CD4-positive, alpha-beta T cell treated with Interleukin-17A for 1 hour (primary cell): ENCODE measurements around the gene KBTBD2.
A peak's percentile ranks its signal among the peaks of the same experiment; 100 is the strongest.
"Not testable (repeated sequence)": the region's sequence is repeated elsewhere in the genome, so short reads cannot be mapped to it uniquely, and the experiment has no call there.

Experiments
- DNase-seq: peaks from one replicate; pipeline ENCODE4 v3.0.0-alpha.2; 2020

The KBTBD2 gene

DNA sequence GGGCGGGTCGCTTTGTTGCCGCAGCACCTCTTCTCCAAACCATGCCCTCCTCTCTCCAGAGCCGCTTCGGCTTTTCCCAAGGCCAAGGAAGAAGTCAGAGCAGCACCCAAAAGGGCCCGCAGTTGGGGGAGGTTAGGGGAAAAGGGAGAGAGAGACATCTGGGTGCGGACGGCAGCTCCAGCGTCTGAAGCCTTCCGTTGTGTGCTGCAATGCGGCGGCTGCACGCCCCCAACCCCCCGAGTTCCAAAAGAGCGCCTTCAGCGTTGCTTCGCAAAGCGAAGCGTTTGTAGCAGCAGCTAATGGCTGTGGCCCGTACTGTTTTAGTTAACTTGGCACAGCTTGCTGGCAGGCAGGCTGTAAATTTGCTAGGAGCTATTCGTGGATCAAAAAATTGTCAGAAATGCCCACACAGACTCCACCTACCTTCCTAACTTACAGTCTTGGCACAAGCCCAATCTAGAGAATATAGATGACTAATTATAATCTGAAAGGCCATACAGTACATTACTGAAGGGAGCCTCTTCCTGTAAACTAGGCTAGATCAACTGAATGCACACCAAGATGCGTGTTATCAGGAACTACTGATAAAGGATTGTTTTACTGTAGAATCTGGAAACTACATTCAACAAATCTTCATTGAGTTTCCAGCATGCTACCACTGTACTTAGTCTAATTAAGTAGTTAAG lies 1.1 kb upstream of the KBTBD2 start:
- peak; percentile 69 for DNase-seq

DNA sequence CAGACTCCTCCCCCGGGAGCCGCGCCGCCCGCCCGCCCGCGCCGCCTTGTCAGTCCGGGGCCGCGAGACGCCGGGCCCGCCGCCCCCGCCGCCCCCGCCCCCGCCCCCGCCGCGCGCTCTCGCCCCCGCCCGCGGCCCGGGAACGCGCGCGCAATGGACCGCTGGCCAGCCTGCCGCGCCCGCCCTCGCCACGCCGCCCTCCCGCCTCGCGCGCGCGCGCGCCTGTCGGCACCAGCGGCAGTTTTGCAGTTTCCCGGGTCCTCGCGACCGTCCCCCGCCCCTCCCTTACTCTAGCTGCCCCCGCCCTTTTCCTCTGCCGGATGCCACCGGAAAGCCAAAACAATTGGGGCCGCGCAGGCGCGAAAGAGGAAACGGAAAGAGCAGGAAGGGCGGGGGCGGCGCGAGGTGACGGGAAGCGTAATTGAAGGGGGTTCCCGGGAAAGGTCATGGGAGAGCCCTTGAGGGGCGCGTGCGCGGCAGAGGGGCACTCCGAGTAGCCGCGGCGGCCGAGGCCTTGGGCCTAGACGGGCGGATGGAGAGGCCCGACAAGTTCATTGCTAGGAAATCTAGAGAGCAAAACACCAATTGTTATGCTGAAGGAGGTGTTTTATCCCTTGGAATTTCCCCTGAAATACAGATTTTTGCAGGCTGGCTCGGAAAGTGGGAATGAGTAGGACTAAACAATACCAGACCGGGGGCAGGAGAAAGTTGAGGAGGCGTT lies 400 bp upstream of the KBTBD2 start:
- peak; percentile 99 for DNase-seq

DNA sequence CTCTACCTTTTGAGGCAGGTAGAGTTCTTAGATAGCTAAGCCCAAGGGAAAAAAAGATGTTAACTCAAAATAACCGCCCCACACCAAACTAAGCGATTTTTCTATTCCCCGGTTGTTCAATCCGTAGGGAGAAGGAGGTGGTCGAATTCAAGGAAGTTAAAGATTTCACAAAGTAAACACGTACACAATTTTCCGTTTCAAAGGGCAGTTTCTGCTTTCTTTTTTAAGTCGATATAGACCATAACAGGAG lies 842 bp downstream of the KBTBD2 start:
- DNase-seq = no peak

DNA sequence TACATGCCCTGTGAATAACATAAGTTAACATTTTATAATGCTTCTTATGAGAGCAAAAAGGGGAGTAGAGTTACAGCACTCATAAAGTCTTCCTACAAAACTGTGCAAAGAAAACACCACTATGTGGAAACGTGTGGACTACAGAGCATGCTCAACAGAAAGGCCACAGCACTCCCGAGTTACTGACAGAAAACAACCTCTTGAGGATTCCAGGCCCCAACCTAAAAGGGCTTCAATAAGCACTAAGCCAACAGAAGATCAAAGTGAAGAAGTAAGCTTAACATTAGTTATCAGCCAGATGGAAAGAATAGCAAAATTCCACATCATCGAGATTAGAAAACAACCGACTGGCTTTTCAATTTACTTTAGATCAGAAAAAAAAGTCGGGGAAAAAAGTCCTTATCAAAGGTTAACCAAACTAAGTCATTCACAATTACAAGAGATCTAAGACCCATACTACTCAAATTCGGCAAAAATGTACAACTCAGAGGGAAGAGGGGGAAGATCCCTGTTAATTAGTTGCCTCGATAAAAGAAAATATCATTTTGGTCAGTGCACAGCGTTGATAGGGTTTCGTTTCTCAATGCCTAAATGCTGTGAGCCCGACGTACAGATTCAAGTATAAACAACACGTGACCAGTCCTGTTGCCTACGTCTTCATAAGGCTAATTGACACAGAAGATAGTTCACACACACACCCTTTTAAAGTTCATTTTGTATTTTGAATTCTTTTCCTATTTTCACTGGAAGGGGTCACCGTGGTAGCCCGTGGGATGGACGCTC lies 1.4 kb downstream of the KBTBD2 start:
- DNase-seq = peak; percentile 83

DNA sequence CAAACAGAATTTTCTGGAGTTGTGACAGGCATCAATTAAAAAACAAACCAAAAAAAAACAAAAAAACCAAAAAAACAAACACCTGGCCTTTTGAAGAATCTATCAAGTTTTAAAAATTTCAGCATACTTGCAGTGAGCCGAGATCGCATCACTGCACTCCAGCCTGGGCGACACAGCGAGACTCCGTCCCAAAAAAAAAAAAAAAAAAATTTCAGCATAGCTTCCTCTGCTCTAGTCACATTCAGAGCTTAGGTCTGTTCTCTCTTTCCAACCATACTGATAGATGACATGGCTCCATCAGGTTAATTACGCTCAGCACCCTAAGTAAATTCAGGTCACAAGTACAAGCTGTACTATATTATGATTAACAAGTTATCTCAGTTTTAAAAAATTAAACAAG lies 3.1 kb downstream of the KBTBD2 start:
- DNase-seq = no peak

DNA sequence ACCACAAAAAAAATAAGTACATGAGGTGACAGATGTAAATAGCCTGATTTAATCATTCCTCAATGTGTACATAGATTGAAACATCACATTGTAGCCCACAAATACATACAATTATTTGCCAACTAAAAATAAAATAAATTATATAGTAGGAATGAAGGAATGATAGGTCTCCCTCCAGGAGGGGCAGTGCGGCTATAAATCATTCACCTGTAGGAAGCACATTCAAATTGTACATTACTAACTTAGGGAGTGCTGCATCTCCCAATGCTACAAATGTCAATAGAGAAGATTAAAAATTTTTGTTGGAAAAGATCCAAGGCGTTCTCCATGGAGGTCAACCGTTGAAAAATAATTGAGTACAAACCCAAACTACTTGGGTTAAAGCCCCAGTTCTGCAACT lies 4.2 kb downstream of the KBTBD2 start:
- no peak for DNase-seq

DNA sequence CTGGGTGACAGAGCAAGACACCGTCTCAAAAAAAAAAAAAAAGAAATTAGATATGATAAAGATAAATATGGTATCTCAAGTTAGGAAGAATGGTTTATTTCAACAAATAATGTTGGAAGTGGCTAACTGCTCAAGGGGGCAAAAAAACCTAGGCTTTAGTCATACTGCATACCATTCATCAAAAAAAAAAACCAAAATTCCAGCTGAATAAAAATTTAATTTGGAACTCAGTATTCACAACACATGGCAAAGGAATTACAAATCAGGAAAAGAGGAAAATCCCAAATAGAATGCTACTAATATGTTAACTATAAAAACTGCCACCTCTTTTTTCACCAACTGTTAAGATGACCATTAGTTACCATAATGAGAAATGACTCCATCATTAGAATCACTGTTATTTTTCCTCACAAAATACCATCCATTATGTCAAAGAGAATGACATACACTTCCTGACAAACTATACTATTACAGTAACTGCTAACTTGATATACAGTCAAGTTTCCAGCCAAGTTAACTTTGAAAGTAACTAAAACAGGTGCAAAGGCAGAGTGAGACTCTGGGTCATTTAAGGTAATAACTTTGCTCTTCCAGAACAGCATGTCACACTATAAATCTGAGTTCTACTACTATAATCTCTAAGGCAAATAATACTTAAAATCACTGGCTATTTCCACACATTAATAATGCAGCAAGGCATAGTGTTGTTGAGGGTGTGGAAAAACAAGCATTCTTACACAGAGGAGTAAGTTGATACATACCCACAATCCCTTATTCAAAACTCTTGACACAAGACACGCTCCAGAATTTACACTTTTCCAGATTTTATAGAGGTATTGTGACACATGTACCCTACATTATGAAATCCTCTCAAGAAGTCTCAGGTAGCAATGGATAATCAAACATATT lies 10.2 kb downstream of the KBTBD2 start:
- no peak for DNase-seq

DNA sequence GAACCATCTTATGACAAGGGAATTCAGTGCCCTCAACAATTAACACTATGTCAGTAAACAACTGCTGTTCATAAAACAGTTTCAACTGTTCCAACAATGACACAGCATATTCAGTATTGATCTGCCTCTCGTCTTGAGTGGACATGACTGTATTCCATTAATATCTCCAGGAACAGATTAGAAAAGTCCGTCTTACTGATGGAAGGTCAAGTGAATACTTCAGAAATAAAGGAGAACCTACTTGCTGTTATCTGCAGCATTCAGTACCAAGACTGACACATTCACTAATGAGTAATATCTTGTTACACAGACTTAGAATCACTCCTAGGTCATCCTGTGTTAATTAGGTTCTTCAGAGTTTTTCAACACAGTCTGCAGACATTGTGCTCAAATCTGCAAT lies 12.1 kb downstream of the KBTBD2 start:
- DNase-seq = no peak

DNA sequence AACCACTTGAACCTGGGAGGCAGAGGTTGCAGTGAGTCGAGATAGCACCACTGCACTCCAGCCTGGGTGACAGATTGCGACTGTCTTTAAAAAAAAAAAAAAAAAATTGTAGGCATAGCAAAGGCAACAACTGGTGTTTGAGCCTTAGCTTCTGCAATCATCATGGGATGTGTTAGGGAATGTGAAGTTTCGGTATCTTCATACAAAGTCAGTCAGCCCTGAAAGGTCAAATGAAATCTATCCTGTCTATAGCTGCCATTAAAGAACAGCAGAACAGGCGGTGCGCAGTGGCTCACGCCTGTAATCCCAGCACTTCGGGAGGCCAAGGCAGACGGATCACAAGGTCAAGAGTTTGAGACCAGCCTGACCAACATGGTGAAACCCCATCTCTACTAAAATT lies 13.5 kb downstream of the KBTBD2 start:
- not testable (repeated sequence) for DNase-seq

DNA sequence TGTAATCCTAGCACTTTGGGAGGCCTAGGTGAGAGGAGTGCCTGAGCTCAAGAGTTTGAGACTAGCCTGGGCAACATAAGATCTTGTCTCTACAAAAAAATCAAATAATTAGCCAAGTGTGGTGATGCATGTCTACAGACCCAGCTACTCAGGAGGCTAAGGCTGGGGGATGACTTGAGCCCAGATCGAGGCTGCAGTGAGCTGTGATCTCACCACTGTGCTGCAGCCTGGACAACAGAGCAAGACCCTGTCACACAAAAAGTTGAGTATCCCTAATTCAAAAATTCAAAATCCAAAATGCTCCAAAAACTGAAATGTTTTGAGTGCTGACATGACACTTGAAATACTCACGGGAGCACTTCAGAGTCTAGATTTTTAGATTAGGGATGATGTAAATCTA lies 19.1 kb downstream of the KBTBD2 start:
- no peak for DNase-seq

DNA sequence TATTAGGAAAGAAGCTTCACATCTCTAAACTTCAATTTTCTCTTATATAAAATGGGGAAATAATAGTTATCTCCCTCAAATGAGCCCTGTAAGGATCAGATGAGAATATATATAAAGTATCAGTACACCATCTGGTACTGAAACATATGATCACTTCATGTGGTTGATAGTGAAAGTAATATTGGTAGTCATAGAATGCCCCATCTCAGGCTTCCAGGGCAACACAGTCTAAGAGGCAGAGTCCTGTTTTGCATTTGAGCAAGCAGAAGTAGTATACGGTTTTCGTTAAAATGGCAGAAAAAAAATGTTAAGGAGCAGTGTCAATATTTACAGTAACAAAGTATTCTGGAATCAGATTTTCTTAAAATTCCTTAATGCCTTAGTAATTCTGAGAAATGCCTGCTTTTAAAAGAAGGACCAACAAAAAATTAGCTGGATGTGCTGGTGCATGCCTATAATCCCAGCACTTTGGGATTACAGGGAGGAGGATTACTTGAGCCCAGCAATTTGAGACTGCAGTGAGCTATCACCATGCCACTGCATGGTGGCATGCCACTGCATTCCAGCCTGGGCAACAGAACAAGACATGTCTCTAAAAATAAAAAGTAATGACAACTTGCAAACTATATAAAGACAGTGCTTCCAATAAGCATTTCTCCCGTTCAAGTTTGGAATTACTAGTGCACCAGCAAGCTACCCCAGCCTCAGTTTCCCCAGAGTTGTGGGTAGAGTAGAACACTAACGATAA lies 19.8 kb downstream of the KBTBD2 start:
- no peak for DNase-seq

DNA sequence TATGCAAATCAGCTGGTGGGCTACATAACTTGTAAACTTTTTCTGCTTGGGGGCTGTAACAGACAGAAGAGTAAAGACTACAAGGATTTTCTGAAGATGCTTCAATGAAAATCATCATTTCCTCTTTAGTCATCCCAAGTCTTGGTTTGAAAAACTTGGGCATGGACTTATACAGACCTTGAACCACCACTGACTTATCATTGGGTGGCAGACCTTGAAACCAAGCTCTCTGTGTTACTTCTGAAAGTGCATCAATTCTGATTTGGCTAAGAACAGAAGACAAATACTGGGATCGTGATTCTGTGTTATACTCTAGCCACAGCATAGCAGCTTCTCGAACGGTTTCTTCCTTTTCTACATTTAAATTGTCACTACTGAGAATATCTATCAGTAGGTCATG lies 21.3 kb downstream of the KBTBD2 start:
- no peak for DNase-seq

DNA sequence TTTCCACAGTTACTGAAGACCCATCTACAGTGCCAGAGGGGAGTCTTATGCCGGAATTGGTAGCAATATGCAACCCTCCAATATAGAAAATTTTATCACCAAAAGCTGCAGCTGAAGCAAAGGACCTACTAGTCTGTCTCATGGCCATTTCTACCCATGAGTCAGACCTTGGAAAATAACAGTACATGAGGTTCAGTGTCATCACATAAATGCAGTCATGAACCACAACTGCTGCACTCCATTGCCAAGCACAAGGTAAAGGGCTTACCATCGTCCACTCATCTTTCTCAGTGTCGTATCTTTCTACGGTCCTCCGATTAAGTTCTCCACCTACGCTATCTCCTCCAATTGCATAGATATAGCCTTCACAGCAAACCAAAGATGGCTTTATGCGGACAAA lies 21.8 kb downstream of the KBTBD2 start:
- DNase-seq = no peak

DNA sequence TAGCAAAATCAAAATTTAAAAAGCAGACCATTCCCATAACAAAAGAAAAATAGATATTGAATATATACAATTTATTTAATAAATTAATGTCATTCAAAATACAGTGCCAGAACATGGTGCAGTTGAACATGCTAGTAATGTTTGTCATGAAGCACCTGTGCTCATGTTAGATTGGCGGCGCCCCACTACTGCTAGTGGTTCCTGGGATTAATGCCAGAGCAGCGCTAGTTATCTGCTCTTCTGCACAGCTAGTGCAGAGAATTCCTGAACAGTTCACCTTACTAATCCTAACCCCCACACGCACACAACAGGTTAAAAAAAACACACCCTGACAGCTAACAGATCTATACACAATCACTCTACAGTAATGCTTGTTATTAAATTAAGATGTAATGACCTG lies 23.4 kb downstream of the KBTBD2 start:
- no peak for DNase-seq

DNA sequence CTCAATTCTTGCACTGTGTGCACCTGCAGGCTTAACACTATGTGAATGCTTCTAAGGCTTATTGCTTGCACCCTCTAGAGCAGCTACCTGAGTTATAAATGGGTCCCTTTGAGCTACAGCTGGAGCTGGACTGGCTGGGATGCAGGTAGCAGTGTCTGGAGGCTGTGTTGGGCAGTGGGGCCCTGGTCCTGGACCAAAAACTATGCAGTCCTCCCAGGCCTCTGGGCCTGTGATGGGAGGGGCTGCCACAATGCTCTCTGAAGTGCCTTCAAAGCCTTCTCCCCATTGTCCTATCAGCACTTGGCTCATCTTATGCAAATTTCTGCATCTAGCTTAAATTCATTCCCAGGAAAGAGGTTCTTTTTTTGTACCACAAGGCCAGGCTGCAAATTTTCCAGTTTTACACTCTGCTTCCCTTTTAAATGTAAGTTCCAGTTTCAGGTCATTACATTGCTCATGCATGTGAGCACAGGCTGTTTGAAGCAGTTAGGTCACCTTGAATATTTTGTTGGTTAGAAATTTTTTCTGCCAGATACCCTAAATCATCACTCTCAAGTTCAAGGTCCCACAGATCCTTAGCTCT lies 26.0 kb downstream of the KBTBD2 start:
- DNase-seq = no peak

DNA sequence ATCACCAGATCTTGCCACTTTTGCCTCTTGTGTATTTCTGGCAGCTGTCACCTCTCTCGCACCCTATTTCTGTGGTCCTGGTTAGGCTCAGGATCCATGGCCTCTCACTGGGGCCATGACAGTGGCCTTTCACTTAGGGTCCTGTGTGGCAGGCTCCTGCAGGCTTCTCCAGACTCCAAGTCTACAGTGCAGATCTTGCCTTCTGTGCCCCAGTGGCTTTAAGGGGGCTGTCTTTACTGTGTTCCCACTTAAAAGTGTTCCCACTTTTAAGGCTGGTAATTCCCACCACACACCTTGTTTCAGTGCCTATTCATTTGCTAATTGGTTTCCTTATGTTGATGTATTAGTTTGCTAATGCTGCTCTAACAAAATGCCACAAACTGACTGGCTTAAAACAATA lies 27.7 kb downstream of the KBTBD2 start:
- DNase-seq = not testable (repeated sequence)

DNA sequence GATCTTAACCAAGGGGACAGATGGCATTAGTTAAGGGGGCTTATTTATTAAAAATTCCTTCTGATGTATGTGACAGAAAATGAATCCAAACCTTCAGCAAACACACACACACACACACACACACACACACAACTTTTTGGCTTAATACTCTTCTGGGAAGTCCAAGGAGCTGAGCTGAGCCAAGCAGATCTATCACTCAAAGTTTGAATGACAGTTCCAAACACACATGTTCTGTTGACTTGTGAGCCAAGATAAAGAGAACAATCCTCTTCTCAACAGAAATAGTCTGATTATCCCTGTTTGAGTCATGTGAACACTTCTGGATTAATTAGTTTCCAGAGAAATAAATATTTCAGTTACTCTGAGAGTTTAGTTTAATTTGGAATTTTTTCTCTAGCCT lies 31.5 kb downstream of the KBTBD2 start:
- DNase-seq = no peak

DNA sequence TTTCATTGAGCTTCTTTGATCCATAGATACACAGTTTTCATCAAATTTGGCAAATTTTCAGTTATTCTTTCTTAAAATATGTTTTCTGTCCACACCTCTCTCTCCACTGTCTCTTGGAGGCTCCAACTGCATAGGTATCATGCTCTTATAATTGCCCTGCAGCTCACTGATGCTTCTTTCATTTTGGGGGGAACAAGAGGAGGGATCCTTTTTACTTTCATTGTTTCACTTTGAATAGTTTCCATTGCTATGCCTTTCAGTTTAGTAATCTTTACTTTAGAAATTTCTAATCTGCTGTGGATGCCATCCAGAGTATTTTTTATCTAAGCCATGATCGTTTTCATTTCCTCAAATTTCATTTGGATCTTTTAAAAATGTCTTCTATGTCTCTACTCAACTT lies 32.9 kb downstream of the KBTBD2 start:
- DNase-seq = no peak

DNA sequence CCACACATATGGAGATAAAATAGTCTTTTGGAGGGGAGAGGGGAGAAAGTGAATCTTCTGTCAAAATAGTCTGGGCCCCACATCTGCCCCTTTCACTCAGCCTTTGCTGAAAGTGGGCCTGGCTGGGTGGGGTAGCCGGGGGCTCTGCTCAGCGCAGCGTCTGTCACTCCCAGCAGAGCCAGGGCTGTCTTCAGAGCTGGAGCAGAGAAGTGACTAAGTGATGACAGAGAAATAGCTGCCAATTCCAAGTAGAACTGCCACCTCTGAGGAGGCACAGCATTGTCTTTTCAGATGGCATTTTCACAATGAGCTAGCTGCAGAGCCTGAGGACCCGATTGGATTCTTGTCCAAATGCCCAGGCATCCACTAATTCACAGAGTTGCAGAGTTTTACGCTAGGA lies 34.5 kb downstream of the KBTBD2 start:
- DNase-seq = not testable (repeated sequence)

DNA sequence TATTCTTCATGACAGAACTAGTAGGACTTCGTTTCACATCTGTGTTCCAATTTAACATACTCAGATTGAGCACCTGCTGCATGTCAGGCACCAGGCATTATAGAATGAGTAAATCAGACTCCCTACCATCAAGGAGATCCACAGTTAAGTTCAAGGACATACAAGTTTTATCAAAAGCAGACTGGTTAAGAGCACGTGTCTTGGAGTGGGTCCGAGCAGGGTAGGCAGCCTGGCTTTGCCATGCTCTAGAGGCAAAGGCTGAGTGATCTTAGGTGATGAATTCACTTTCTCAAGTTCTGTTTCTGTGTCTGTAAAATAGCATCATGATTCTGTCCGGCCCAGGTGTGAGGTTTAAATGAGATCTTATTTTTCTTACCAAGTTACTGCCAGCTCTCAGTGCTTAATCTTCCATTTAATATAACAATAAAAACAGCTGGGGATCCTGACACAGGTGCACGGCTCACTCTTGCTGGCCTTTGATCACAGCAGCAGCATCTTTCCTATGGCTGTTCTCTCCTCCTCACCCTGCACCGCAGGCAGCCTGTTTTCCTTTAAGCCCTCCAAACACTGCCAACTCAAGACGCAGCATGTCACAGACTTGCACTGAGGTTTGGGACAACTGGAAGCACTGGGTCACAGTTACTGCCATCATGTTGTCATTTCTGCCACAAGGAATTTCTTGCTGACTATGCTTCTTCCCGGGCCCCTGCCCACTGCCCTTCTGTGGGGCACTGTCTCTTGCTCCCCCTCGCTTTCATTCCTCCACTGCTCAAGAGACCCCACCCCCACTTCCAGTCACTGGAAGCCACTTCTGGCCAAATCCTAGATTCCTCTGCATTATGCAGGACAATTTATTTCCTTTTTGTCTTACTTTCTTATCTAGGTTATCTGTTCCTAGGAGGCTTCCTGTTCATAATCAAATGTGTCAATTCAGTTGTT lies 35.5 kb downstream of the KBTBD2 start:
- not testable (repeated sequence) for DNase-seq

DNA sequence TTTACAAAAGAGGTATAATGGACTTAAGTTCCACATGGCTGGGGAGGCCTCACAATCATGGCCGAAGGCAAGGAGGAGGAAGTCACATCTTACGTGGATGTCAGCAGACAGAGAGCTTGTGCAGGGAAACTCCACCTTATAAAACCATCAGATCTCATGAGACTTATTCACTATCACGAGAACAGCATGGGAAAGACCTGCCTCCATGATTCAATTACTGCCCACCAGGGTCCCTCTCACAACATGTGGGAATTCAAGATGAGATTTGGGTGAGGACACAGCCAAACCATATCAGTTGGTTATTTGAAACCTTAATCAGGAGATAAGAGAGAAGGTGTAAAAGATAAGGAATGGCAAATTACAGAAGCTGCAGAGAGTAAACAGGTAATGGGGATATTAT lies 40.9 kb downstream of the KBTBD2 start:
- not testable (repeated sequence) for DNase-seq
